ENCODE results near the gene LHFPL6.

GRCh38 chr13:39363382-39363772 is 239.6 kb downstream of the LHFPL6 start:
- no peak for TF ChIP-seq CTCF (IDR thresholded peaks at IDR 0.05; ENCODE audit: low read depth, low read length)
- TF ChIP-seq MAX (IDR thresholded peaks at IDR 0.05; ENCODE audit: low read depth, low read length) = no peak
- no peak for TF ChIP-seq POLR2A (IDR thresholded peaks at IDR 0.05; ENCODE audit: extremely low read depth, insufficient read length)
